ENCODE results near the gene SPRN. TPM values are rescaled to one million over a fixed set of nuclear protein-coding genes. Genes with fewer than 3 reads are reported as not detected.

Gene SPRN
- total RNA-seq, 1 donor from 2014 or later, result not detected

GRCh38 chr10:133385214-133385613, 39.2 kb downstream of the SPRN start:
- DNase-seq (ENCODE audit: extremely low spot score in 2 of 2), result no peak
- peaks cover 0 to 4% of the 10 kb centered on the region in 2 donors for H3K36me3 ChIP-seq
- intact Hi-C loops (cut with DNase I), result no loop called here

GRCh38 chr10:133384071-133384470, 40.4 kb downstream of the SPRN start:
- Histone ChIP-seq H3K4me3 (no peak overlapping the region), H3K36me3 (peaks cover 0 to 4% of the 10 kb centered on the region in 2 donors), H3K9me3 (no peaks in the 10 kb centered on the region), H3K27me3 (no peaks in the 10 kb centered on the region), H3K27ac (no peak overlapping the region), H3K4me1 (peaks cover 12% of the 10 kb centered on the region)
- intact Hi-C loops (cut with DNase I), result no loop called here
- DNase-seq (ENCODE audit: extremely low spot score in 2 of 2), result no peak
- TF ChIP-seq CTCF (IDR thresholded peaks at IDR 0.05), result no peak
- TF ChIP-seq POLR2AphosphoS5 (IDR thresholded peaks at IDR 0.05; ENCODE audit: insufficient read depth in 1 of 2, low read depth in 1 of 2), result no peak
- TF ChIP-seq POLR2A (IDR thresholded peaks at IDR 0.05), result no peak

More at GRCh38 chr10:133385214-133385613, 39.2 kb downstream of the SPRN start:
- peaks cover 3% of the 10 kb centered on the region for H3K4me1 ChIP-seq
- no peak for TF ChIP-seq POLR2AphosphoS5 (IDR thresholded peaks at IDR 0.05; ENCODE audit: insufficient read depth in 1 of 2, low read depth in 1 of 2)
- TF ChIP-seq CTCF (IDR thresholded peaks at IDR 0.05), result no peak
- no peak for TF ChIP-seq POLR2A (IDR thresholded peaks at IDR 0.05)
- no peaks in the 10 kb centered on the region for H3K9me3 ChIP-seq
- H3K27me3 ChIP-seq, result no peaks in the 10 kb centered on the region
- no peak overlapping the region for H3K27ac ChIP-seq
- H3K4me3 ChIP-seq, result no peak overlapping the region

GRCh38 chr10:133383551-133383950, 40.9 kb downstream of the SPRN start:
- H3K9me3 ChIP-seq, result no peaks in the 10 kb centered on the region
- DNase-seq (ENCODE audit: extremely low spot score in 2 of 2), result no peak
- intact Hi-C loops (cut with DNase I), result no loop called here
- H3K4me1 ChIP-seq, result peaks cover 12% of the 10 kb centered on the region
- no peak for TF ChIP-seq CTCF (IDR thresholded peaks at IDR 0.05)
- TF ChIP-seq POLR2AphosphoS5 (IDR thresholded peaks at IDR 0.05; ENCODE audit: insufficient read depth in 1 of 2, low read depth in 1 of 2), result no peak
- no peak for TF ChIP-seq POLR2A (IDR thresholded peaks at IDR 0.05)
- H3K4me3 ChIP-seq, result no peak overlapping the region
- peaks cover 0 to 4% of the 10 kb centered on the region in 2 donors for H3K36me3 ChIP-seq
- H3K27ac ChIP-seq, result no peak overlapping the region
- H3K27me3 ChIP-seq, result no peaks in the 10 kb centered on the region

- intact Hi-C loops (cut with DNase I), result no loop called here
- H3K27ac ChIP-seq, result no peak overlapping the region
- no peak overlapping the region for H3K4me3 ChIP-seq
- H3K9me3 ChIP-seq, result no peaks in the 10 kb centered on the region
- H3K4me1 ChIP-seq, result peaks cover 21% of the 10 kb centered on the region
- peaks cover 0 to 4% of the 10 kb centered on the region in 2 donors for H3K36me3 ChIP-seq
- no peak for DNase-seq (ENCODE audit: extremely low spot score in 2 of 2)
- TF ChIP-seq POLR2A (IDR thresholded peaks at IDR 0.05), result no peak
- TF ChIP-seq CTCF (IDR thresholded peaks at IDR 0.05), result no peak
- TF ChIP-seq POLR2AphosphoS5 (IDR thresholded peaks at IDR 0.05; ENCODE audit: insufficient read depth in 1 of 2, low read depth in 1 of 2), result no peak
- no peaks in the 10 kb centered on the region for H3K27me3 ChIP-seq
Observed at GRCh38 chr10:133381036-133381435, 43.4 kb downstream of the SPRN start.

- Histone ChIP-seq H3K9me3 (no peaks in the 10 kb centered on the region), H3K27me3 (no peaks in the 10 kb centered on the region), H3K4me1 (peaks cover 21% of the 10 kb centered on the region), H3K4me3 (peak overlapping the region; percentile 71 to 94), H3K36me3 (peaks cover 0 to 4% of the 10 kb centered on the region in 2 donors), H3K27ac (peak overlapping the region; percentile 75)
- TF ChIP-seq POLR2AphosphoS5 (IDR thresholded peaks at IDR 0.05; ENCODE audit: insufficient read depth in 1 of 2, low read depth in 1 of 2) (no peak), CTCF (IDR thresholded peaks at IDR 0.05) (no peak), POLR2A (IDR thresholded peaks at IDR 0.05) (no peak)
- no peak for DNase-seq (ENCODE audit: extremely low spot score in 2 of 2)
- intact Hi-C loops (cut with DNase I), result no loop called here
Observed at GRCh38 chr10:133379801-133380666, 44.4 kb downstream of the SPRN start.
